Fibroblast of the aortic adventitia (primary cell): ENCODE data around the gene USP15. TPM values are rescaled to one million over a fixed set of nuclear protein-coding genes. Genes with fewer than 3 reads are reported as not detected.

Source experiments
- DNase-seq: peaks from one replicate; pipeline ENCODE4 v3.0.0-alpha.2; 2010; ENCODE audit warnings: low read depth
- H3K4me3 ChIP-seq: 2 replicates; pipeline ENCODE4 v1.5.1; 2011; ENCODE audit warnings: low read depth, mild to moderate bottlenecking, control low read depth, low read length, moderate library complexity
- CTCF ChIP-seq: IDR thresholded peaks from 2 replicates; pipeline ENCODE4 v1.5.1; 2011; ENCODE audit warnings: mild to moderate bottlenecking, low read length, control low read depth, inconsistent platforms; ENCODE audit not compliant: insufficient read depth
- total RNA-seq: library from RNA; depleted of rRNA; stranded (reverse); fragments of >200 nt; gene quantifications from 2 replicates; pipeline ENCODE4 v1.2.3, GENCODE V29; 2012; ENCODE audit warnings: low replicate concordance

Gene USP15
- total RNA-seq, 1 donor, result 65.7 TPM

- peak overlapping the region; percentile 88 for H3K4me3 ChIP-seq
- no peak for TF ChIP-seq CTCF
- DNase-seq, result no peak
Observed at GRCh38 chr12:62261876-62262517, 1.8 kb downstream of the USP15 start.

GRCh38 chr12:62263232-62263631 lies 3.0 kb downstream of the USP15 start:
- H3K4me3 ChIP-seq, result no peak overlapping the region
- DNase-seq, result no peak
- no peak for TF ChIP-seq CTCF

- no peak overlapping the region for H3K4me3 ChIP-seq
- DNase-seq, result no peak
Observed at GRCh38 chr12:62263966-62264365, 3.8 kb downstream of the USP15 start.

GRCh38 chr12:62264706-62265105 lies 4.5 kb downstream of the USP15 start:
- TF ChIP-seq CTCF, result no peak
- no peak for DNase-seq
- no peak overlapping the region for H3K4me3 ChIP-seq

More at GRCh38 chr12:62263966-62264365, 3.8 kb downstream of the USP15 start:
- TF ChIP-seq CTCF, result no peak

- H3K4me3 ChIP-seq, result no peak overlapping the region
- TF ChIP-seq CTCF, result no peak
- DNase-seq, result no peak
Observed at GRCh38 chr12:62265511-62265910, 5.3 kb downstream of the USP15 start.

GRCh38 chr12:62267026-62267425 lies 6.8 kb downstream of the USP15 start:
- no peak overlapping the region for H3K4me3 ChIP-seq
- no peak for DNase-seq
- no peak for TF ChIP-seq CTCF

GRCh38 chr12:62267480-62267879 lies 7.3 kb downstream of the USP15 start:
- no peak overlapping the region for H3K4me3 ChIP-seq
- no peak for DNase-seq
- no peak for TF ChIP-seq CTCF
